Fibroblast of mammary gland (primary cell): ENCODE results near the gene CSMD2.

Source experiments
- DNase-seq: peaks from one replicate; pipeline ENCODE4 v3.0.0-alpha.2; 2010; ENCODE audit warnings: low read depth
- H3K4me3 ChIP-seq: 2 replicates; pipeline ENCODE4 v1.5.1; 2011; ENCODE audit warnings: low read depth, mild to moderate bottlenecking, low read length, moderate library complexity; ENCODE audit not compliant: control insufficient read depth
- TF ChIP-seq, protein P1 (sequence below): conservative IDR thresholded peaks from 2 replicates; pipeline ENCODE4 v1.5.1; 2011; ENCODE audit warnings: low read depth, low read length, inconsistent platforms; ENCODE audit not compliant: control insufficient read depth, insufficient read depth

Gene CSMD2

DNA sequence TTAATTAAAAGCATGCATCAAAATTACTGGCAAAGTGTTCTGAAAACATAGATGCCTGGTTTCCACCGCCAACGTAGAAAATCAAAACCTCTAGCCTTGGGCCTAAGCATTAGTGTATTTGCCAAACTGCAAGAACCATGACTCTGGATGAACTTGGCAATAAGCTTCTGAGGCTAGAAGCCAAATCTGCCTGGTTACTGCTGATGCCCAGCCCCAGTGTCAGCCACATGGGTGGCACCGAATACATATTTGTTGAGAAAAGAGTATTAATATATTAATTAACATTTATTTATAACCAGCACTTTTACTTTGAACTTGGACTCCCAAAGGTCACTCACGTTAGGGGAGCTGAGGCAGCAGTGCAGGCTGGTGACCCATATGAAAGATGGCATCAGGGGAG, 441.8 kb downstream of the CSMD2 start:
- H3K4me3 ChIP-seq: no peak overlapping the region
- TF ChIP-seq, protein P1, sequence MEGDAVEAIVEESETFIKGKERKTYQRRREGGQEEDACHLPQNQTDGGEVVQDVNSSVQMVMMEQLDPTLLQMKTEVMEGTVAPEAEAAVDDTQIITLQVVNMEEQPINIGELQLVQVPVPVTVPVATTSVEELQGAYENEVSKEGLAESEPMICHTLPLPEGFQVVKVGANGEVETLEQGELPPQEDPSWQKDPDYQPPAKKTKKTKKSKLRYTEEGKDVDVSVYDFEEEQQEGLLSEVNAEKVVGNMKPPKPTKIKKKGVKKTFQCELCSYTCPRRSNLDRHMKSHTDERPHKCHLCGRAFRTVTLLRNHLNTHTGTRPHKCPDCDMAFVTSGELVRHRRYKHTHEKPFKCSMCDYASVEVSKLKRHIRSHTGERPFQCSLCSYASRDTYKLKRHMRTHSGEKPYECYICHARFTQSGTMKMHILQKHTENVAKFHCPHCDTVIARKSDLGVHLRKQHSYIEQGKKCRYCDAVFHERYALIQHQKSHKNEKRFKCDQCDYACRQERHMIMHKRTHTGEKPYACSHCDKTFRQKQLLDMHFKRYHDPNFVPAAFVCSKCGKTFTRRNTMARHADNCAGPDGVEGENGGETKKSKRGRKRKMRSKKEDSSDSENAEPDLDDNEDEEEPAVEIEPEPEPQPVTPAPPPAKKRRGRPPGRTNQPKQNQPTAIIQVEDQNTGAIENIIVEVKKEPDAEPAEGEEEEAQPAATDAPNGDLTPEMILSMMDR: no peak
- no peak for DNase-seq

GRCh38 chr1:33721301-33721815, 443.7 kb downstream of the CSMD2 start:
- no peak for DNase-seq
- H3K4me3 ChIP-seq: no peak overlapping the region

DNA sequence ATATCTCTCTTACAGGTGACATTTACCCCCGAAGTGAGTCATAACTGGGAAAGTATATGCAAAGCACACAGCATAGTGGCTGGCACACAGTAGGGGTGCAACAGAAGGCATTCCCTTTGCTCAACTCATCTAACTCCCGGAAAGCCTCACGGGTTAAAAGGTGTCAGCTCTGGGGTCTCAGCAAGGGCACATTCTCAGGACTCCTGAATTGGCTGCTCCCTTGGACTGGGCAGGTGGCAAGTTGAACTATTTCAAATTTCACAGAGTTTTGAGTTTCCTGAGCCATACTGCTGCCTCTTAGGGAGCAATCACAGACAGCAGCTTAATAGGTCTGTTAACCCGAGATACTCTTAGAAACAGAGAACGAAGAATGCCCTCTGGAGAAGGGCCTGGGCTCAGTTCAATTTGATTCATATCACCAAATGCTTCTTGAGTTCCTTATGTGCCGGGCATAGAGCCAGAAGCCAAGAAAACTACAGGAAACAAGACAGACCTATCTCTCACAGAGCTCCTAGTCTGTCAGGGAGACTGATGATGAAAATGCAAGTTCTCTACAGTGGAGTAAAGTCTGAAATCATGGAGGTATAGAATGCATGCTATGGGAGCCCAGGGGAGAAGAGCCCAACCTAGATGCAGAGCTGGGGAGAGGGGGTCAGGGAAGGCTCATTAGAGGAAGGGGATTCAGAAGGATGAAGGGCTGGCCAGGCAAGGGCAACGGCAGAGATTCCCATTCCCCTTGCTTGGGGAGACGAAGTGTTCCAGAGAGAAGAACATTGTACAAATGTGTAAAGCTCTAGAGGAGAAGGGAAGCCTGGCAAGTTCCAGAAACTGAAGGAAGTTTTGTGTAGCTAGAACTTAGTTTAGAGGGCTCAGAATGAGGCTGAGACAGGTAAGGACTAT, 445.0 kb downstream of the CSMD2 start:
- H3K4me3 ChIP-seq: no peak overlapping the region
- TF ChIP-seq, protein P1: no peak
- DNase-seq: peak; percentile 16

More at GRCh38 chr1:33721301-33721815, 443.7 kb downstream of the CSMD2 start:
- TF ChIP-seq, protein P1: no peak

- H3K4me3 ChIP-seq: no peak overlapping the region
- DNase-seq: no peak
- TF ChIP-seq, protein P1: no peak
Observed at GRCh38 chr1:33719326-33719725, 445.7 kb downstream of the CSMD2 start.

- TF ChIP-seq, protein P1: no peak
- no peak overlapping the region for H3K4me3 ChIP-seq
- no peak for DNase-seq
Observed at GRCh38 chr1:33718186-33718585, 446.8 kb downstream of the CSMD2 start.

DNA sequence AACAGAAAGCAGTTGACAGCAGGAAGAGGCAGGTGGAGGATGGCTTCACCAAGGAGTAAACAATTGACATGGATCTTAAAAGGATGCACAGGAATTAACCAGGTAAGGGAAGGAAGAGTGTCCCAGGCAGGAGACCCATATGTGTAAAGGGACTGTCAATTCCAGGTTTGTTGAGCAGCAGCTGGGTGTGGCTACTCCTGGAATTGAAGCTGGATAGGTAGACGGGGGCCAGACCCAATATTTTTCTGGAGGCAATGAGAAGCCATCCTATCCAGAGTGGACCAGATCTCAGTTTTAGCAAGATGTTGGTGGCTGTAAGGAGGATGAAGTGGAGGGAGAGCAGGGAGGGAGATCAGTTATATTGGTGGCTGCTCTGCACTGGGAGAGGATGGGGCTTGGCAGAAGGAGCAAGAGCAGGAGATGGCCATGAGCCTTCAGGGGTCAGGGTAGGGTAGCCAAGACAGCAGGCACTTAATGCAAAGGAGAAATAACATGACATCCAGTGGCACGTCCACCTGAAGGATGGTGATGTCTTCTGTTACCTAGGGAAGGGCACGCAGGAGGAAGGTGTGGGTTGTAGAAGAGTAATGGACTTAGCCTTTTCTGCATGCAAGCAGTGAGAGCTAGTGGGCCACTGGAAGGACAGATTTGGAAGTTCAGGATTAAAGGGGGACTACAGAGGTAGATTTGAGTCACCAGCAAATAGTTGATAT, 447.9 kb downstream of the CSMD2 start:
- no peak for DNase-seq
- no peak overlapping the region for H3K4me3 ChIP-seq
- TF ChIP-seq, protein P1: no peak
